GM18873 (cell line): Measurements from ENCODE around the gene ZNF860.

ENCODE experiments used
- ATAC-seq: cut with Tn5 transposase; IDR thresholded peaks from one replicate; pipeline ENCODE4 v1.9.1; 2021; ENCODE audit warnings: mild to moderate bottlenecking, moderate library complexity, moderate number of reproducible peaks; ENCODE audit not compliant: unreplicated experiment, low FRiP score

The ZNF860 gene

DNA sequence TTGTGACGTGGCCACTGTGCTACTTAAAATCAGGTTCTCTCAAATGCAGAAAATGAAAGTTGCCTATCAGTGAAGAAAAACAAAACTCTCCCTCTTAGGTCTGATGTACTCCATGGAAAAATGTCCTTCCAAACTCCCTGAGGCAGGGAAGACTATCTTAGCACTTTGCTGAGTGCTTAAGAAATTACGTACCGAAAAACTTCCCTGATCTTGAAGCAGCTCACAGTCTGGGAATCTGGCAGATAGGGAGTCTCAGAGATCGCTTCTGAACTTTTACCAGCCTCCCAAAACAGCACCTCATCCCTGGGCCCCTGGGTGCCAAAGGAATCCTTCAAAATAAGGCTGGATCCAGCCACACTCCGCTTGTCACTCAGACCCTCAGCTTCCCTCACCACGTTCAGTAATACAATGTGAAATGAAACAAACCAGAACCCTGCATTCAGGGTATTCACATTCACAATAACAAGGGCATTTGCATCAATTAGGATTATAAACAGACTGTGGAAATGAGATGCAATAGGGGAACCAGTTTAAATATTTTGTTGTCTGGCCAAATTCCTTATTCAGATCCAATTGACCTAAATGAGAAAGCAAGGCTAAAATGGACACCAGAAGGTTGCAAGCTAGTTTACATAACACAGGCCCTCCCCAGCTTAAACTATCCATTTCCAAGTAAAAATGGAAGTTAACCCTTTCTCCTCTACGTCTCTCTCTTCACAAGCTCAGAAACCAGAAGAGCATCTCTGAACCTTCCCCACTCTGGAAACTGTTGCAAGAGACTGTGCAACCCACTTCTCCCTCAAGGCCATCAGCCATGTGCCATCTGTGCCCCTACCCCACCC, 21.4 kb upstream of the ZNF860 start:
- ATAC-seq = peak; percentile 27

DNA sequence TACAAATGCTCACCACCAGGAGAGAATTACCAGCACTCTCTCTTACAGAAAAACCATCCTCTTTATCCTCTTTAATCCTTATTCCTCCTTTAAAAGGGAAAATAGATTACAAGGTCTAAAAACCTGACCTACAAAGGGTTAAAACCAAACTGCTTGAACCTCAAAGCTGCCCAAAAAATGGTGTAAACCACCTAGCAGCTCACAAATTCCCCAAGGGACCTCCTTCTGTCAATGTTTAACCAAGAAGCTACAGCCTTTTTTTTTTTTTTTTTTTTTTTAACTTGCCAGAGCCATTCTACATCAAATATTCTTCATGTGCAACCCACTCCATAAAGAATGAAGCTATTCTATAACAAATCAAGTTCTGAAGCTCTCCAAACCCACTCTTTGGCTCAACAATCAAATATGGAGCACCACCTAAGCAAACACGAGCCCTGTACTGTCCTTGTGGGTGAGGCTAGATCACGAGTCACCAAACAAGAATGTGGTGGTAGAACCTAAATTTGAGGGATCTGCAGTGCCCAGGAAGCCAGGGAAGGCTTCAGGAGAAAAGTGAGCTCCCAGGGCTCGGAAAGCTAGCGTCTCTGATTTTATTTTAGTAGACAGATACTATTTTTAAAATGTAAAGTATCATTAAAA, 20.6 kb upstream of the ZNF860 start:
- peak; percentile 53 for ATAC-seq

DNA sequence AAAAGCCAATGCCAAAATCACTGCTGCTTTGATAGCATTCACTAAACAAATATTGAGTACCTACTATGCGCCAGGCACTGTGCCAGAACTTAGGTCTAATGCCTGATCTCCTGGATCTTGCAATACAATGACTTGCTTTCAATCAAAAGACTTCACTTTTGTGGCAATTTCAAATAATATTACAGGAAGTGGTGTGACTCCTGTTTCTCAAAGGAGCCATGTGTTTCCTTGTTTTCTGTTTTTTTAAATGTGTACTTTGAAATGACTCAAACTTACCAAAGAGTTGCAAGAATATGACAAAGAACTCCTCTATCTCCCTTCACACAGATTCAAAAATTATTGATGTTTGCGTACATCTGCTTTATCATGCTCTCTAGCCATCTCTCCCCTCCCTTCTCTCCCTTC, 18.7 kb upstream of the ZNF860 start:
- no peak for ATAC-seq

DNA sequence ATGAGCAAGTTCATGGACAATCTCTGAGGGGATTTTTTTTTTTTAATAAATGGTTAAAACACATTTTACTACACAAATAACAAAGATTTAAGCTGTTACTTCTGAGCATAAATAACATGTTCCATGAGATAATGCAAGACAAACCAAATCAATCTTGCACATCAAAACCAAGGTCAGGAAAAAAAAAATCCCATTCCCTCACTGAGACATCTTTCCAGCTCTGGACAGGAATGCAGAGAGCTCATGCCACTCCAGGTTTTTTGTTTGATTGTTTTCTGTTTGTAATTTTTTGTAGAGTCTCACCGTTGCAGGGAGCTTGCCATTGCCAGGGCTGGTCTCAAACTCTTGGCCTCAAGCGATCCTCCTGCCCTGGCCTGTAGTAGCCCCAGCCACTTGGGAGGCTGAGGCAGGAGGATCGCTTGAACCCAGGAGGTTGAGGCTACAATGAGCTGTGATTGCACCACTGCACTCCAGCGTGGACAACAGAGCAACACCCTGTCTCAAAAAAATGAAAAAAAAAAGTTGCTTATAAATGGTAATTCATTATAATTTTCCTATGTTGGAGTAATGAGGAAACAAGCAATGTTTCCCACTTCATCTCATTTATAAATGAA, 14.5 kb upstream of the ZNF860 start:
- no peak for ATAC-seq

DNA sequence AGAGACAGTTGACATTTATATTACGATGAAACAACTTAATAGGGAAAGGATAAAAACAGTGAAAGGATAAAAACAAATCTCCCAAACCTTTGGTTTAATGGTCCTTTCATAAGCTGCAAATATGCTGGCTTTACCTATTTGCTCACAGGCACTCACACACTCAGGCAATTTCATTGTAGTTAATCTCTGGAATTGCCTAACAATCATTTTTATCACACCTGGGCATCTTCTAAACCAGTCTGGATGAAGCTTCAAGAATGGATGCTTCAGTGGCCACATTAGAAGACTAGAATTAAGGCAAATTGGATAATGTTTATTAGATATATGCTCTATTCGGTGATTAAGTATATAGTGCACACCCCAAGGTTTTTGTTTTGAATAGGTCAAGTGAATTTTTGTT, 14.0 kb upstream of the ZNF860 start:
- ATAC-seq = no peak

DNA sequence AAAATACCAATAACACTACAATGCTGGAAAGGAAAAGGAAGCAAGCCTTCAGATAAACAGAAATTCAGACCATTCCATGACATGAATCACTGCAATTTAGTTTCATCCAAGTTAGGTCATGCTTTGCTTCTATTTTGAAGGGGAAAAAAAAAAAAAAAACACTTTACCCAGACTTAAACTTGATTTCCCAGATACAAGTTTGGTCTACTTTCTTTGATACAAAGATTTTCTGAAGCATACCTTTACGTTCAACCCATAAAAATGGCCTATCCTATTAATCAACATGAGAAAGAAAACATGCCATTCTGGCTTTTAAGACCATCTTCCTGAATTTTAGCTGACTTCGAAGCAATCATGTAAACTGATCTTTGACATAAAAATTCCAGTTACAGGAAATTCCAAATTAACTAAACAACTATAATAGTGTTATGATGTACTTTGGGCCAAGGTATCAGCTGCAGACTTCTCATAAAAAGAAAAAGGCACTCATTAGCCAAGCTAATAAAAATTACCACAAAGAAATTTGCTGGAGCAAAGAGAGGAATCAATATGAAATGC, 13.1 kb upstream of the ZNF860 start:
- no peak for ATAC-seq

DNA sequence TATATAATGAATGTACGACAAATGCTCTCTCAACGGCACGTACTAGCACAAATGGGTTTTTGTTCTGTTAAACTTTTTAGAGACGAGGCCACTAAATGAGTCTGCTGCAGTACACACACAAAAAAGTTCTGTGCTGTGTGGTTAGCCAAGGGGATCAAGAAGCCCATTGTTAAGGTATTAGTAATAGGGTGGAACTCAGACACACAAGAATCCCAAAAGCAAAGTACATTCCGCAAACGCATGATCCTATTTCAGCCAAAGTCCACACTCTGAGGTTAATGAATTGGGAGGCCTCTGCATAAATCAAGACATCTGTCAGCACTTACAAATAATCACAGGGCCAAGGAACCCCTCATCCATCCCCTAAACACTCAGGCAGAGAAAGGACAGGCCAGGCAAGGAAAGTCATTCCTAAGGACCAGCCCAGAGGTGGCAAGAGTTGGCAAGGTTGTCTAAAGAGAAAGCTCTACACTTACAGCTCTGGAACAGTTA, 12.6 kb upstream of the ZNF860 start:
- no peak for ATAC-seq

DNA sequence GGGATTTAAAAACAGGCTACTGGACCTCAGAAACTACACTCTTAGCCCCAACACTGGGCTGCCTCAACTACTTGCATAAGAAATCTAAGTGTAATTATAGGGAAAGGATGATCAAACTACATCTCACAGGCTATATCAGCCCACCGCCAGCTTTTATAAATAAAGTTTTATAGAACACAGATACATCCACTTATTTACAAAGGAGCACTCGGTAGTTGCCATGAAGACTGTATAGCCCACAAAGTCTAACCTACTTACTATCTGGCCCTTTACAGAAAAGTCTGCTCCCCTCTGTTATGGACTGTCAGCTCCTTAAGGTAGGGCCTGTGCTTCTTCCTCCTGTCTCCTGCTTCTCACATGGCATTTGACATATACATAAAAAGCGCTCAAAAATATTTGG, 9.9 kb upstream of the ZNF860 start:
- no peak for ATAC-seq

DNA sequence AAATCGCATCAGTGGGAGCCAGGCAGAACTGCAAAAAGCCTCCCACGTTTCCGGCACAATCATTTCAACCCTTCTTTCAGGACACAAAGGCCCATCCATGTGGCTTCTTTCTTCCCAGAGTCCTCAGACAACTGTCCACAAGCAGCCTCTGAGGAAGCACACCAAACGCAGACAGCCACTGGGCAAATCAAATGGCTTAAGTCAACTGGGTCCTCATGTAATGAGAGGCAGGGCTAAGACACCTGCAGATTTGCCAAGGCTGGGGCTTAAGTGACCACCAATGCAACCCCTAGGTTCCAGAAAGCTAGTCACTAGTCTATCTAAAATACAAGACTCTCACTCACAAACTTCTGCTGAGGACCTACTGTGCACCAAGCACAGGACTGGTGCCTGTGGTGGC, 8.5 kb upstream of the ZNF860 start:
- no peak for ATAC-seq

DNA sequence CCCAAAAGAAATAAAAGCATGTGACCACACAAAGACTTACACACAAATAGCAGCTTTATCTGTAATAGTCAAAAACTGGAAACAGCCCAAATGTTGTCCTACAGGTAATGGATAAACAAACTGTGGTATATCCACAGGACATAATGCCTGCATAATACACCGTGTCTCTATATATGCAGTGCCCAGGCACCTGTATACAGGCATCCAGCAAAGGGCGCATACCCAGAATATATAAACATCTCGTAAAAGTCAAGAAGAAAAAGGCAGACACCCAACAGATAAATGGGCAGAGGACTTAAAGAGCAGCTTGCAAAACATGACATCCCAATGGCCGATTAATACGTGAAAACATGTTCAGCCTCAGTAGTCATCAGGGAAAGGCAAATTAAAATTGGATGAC, 7.7 kb upstream of the ZNF860 start:
- ATAC-seq = no peak

DNA sequence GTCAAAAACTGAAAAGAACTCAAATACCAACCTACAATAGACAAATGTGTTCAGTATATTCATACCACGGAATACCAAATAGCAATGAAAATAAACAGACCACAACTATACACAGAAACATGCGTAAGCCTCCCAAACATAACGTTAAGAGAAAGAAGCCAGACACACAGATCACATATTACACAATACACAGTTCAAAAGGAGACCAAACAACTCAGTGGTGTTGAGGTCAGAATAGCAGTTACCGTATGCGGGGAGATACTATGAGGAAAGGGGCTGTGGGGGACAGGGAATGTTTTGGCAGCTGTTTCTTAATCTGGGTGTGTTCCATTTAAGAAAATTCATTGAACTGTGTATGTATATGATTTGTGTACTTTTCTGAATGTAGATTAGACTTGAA, 7.1 kb upstream of the ZNF860 start:
- ATAC-seq = no peak

DNA sequence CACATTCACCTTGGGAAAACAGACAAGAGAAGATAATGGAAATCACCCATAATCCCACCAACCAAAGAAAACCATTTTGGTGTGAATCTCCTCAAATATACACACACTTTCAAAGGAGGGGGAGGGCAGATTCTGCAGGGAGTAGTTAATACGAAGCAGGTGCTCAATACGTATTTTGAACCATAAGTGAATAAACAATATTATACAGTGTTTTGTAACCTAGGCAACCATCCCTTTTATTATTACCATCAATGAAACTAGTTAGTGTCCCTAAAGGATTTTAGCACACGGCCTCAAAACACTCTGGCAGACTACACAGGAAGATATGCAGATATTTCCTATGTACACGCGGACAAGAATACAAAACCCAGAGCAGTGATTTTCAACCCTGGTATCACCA, 6.6 kb upstream of the ZNF860 start:
- no peak for ATAC-seq

DNA sequence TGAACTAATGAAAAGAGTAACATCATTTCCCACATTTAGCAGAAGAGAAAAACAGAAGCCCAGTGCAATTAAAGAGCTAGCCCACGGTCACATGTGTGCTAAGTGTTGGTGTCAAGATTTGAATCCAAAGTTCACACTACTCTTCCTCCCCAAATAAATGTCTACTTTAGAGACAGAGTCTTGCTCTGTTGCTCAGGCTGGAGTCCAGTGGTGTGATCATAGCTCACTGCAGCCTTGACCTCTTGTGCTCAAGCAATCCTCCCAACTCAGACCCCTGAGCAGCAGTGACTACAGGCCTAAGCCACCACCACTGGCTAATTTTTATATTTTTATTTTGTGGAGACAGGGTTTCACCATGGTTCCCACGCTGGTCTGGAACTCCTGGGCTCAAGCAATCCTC, 5.2 kb upstream of the ZNF860 start:
- no peak for ATAC-seq

DNA sequence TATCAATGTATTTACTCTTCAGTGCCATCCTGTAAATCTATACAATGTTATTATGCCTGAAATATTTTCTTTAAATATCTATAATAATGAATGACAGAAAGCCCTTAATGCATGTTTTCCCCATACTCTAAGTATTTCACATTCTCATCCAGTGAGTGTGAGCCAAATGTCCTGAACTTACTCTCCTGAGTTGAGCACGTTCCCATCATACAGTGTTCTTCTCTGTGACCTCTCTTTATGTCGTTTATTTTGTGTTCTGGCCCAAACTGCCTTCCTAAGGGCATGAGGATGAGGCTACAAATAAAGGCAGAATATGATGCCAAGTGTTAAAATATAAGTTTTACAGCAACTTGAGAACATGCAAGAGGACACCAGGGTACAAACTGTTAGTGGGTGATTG, 3.8 kb upstream of the ZNF860 start:
- ATAC-seq = no peak

DNA sequence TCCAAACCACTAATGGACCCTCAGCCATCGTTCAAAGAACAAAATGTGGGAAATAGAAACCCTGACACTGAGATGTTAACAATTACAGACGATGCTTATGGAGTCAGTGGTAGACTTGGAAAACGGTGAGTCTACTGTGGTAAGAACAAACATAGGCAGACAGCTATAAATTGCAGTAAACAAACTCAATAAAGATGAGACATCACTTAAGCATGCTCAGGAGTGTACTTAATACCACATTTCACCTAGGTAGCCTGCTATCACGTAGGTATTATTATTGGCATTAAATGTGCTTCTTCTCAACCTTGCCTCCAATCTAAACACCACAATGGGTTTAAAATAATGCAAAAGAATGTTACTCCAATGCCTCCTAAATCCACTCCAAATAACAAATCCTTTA, 3.0 kb upstream of the ZNF860 start:
- no peak for ATAC-seq

DNA sequence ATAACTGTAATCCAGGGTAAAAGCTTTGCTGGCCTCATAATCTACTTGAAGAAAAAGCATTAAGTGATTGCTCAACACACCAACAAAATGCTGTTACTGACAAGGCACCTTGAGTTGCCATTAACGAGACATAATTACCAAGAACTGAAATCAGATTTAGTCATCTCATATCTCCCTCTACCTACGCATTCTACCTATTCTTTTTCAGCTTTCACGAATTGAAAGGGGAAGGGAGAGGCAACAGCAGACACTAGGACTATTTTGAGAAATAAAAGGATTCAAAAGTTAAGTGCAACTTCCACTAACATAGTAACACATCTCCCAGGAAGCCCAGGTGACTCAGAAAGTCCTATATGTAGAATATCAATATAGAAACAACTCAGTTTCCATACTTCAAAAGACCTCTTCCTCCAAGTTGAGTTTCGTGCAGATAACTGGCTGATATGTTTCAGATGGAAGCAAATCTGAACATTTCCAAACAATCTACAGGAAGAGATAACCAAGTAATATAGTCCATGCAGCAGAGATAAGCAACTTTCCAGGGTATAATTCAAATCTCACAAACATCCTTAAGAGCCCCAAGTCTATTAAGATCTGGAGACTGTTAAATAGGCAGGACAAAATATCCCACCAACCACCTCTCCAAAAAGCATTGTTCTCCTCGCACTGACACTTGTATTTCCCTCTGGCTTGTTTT, 2.4 kb upstream of the ZNF860 start:
- ATAC-seq = no peak

DNA sequence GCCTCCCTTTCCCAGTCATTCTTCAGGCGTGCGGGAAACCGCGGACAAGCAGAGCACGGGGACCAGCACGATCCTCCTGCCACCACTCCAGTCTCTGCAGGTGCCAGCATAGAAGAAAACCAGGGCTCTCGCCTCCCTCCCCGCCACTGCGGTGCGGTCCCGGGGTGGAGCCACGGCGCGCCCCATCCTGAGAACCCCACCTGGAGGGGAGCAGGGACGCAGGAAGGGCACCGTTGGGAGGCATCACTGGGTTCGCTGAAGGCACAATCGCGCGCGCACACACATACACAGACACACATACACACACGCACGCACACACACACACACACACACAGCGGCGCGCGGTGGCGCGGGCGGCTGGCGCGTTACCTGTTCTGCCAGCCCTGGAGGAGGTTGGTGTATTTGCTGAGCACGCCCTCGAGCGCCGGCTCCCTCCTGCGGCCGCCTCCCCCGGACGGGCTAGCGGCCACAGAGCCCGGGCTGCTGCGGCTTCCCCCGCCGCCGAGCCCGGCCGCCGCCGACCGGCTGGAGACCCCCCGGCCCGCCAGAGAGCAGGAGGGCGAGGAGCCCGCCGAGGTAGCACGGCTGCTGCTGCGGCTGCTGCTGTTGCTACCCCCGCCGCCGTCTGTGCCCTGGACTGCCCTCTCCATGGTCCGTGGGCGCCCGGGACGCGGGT, 882 bp upstream of the ZNF860 start:
- ATAC-seq = no peak

DNA sequence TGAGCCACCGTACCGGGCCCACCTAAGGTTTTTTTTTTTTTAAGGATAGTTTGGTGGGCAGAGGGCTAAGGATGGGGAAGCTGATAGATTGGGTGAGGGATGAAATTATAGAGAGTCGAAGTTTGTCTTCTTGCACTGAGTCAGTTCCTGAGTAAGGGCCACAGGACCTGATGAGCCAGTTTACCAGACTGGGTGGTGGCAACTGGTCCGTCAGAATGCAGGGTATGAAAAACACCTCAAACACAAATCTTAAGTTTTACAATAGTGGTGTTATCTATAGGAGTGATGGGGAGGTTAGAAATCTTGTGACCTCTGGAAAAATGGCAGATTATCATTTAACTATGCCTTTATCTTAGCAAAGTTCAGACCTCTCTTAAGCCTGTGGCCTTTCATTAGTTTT, 2.8 kb downstream of the ZNF860 start:
- ATAC-seq = no peak

DNA sequence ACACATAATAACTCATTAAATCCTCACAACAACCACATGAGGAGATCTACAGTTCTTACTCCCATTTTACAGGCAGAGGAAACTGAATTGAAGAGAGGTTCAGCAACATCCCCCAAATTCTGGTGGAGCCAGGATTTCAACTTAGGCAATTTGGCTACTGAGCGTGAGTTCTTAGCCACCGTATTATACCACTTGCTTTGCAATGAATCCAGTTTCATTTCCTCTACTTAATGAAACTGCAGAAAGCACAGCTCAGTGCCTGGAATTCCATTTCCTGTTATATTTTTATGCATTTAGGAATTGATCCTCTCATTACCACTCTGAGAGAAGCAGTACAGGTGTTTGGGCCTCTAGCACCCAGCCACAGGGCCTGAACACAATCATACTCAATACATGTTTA, 4.3 kb downstream of the ZNF860 start:
- ATAC-seq = no peak

DNA sequence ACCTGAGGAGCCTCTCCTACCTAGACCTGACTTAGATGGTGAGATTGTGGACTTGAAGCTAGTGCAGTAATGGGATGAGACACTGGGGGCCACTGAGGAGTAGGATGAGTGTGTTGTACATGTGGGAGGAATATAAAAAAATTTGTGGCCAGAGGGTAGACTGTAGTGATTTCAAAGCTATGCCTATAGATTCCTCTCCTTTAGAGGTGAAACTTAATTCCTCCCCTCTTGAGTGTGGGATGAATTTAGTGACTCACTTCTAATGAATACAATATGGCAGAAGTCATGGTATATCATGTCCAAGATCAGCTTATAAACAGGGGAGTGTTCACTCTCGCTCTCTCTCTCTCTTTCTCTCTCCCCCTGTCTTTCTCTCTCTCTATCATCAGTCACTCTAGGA, 6.7 kb downstream of the ZNF860 start:
- no peak for ATAC-seq
